Measurements from ENCODE around the gene WDR12. TPM values are rescaled to one million over a fixed set of nuclear protein-coding genes. Genes with fewer than 3 reads are reported as not detected.
A peak's percentile ranks its signal among the peaks of the same experiment; 100 is the strongest.
"Not testable (repeated sequence)": the region's sequence is repeated elsewhere in the genome, so short reads cannot be mapped to it uniquely, and the experiment has no call there.

Gene WDR12
- total and polyA plus RNA-seq, 2 of the 4 experiments (the other 2 are of a cell fraction), result 8.6 to 17.0 TPM

DNA sequence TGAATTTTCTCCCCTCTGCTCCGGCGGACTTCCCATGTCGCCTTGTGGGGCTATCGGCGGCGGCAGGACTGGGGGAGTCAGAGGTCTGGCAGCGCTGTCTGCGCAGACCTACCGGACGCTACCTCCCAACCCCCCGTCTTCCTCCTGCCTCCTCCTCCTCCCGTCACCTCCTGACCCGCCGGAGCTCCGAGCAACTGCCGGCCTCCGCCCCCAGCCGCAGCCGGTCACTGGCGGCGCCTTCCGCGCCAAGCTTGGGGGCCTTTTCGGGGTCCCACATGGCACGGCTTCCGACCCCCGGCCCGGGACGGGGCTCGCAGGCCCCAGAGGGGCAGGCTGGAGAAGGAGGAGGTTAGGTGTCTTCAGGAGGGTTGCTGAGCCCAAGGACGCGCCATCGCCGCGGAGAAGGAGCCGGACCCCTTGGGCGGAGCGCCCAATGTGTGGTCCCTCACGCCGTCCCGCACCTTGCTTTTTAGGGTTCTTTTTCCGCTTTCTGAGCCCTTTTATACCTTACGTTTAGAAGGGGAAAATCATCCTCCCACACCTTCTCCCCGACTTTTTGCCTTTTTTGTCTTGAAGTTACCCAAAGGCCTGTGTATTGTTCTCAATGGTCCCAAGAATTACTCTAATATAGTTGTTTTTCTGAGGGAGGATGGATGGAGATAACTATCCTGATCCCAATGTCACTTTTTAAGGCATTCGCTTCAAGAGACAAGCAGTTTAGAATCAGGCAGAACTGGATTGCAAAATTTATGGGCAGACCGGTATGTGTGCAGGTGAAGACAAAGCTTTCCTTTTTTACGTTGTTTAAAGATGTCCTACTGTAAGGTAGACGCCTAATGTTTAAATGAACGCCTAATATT, 1.1 kb upstream of the WDR12 start:
- H3K18ac ChIP-seq (ENCODE audit: low read depth, low read length), result not testable (repeated sequence)
- CTCF ChIA-PET, result interaction anchor here (1.1 kb wide), 1 partner anchor 324 kb away, joined by 3 read pairs; no protein-coding TSS in a partner anchor

More for the DNA sequence above, 1.1 kb upstream of the WDR12 start:
- H3K79me1 ChIP-seq (ENCODE audit: low read depth in 1 of 2, low read length in 2 of 2), result peaks cover 8 to 21% of the 10 kb centered on the region in 2 experiments
- BruUV-seq (replicated peaks); dilution Hi-C loops (cut with HindIII; ENCODE audit: low sequenced_read_pairs, unreplicated experiment); H2AK5ac ChIP-seq (ENCODE audit: low read depth, low read length); H3K9me1 ChIP-seq (ENCODE audit: insufficient read depth, low read length); H4K91ac ChIP-seq (ENCODE audit: insufficient read depth, low read depth, low read length); H2BK20ac ChIP-seq (ENCODE audit: low read depth, low read length); H3K36me3 ChIP-seq (ENCODE audit: control insufficient read depth, insufficient read depth, low read length); H3K4me1 ChIP-seq (ENCODE audit: control insufficient read depth, insufficient read depth, low read length); intact Hi-C loops (cut with micrococcal nuclease); POLR2A ChIA-PET (ENCODE audit: unreplicated experiment); H2BK15ac ChIP-seq (ENCODE audit: low read depth, low read length); H3K27me3 ChIP-seq (ENCODE audit: control insufficient read depth, insufficient read depth, low read length); in situ Hi-C loops (cut with MboI; ENCODE audit: low sequenced_read_pairs); H3K9me3 ChIP-seq (ENCODE audit: control insufficient read depth, insufficient read depth, low read length); H3K56ac ChIP-seq (ENCODE audit: extremely low read depth, insufficient read depth, low read length); H2AK9ac ChIP-seq (replicated peaks; ENCODE audit: low read depth, low read length, poor library complexity); H2BK120ac ChIP-seq (ENCODE audit: low read depth, low read length); H4K20me1 ChIP-seq (ENCODE audit: insufficient read depth, low read length); DNase-seq: not testable (repeated sequence)
- no CpG with 5 or more reads among the region's 49 CpGs for WGBS, 2 experiments (ENCODE audit: extremely low coverage in 2 of 2, insufficient read length in 1 of 2)
- H3K4me3 ChIP-seq (ENCODE audit: insufficient read depth, low read depth, low read length), result peak overlapping the region; percentile 70
- peak overlapping the region; percentile 96; the same call in 1 of the 2 replicates for H3K4me2 ChIP-seq (ENCODE audit: low read depth, low read length)
- peak; percentile 81 for ATAC-seq (ENCODE audit: low read depth)
- H3K27ac ChIP-seq (ENCODE audit: insufficient read depth, low read length), result peak overlapping the region; percentile 6; the same call in 1 of the 2 replicates
- 0 out of 2 replicates have a peak overlapping the region, but pooled peaks have one; percentile 52 for H3K14ac ChIP-seq (replicated peaks; ENCODE audit: low read depth, low read length)
- peak overlapping the region; percentile 85 for H3K9ac ChIP-seq (ENCODE audit: low read depth, low read length)
- H2AFZ ChIP-seq (replicated peaks; ENCODE audit: low read length, poor library complexity), result peak overlapping the region; percentile 91
- H3K23ac ChIP-seq (ENCODE audit: low read depth, low read length), result 0 out of 2 replicates have a peak overlapping the region, but pooled peaks have one; percentile 42
- peak overlapping the region; percentile 62 to 76 for H4K8ac ChIP-seq (ENCODE audit: low read depth in 2 of 2, low read length in 2 of 2)
- H3K4ac ChIP-seq (ENCODE audit: low read depth, low read length), result peak overlapping the region; percentile 56; the same call in 1 of the 2 replicates
- H4K5ac ChIP-seq (ENCODE audit: low read depth, low read length), result peak overlapping the region; percentile 82; the same call in 1 of the 2 replicates
- H2BK5ac ChIP-seq (ENCODE audit: low read depth, low read length, poor library complexity, severe bottlenecking), result peak overlapping the region; percentile 51
